ENCODE results near the gene ATF7IP. TPM values are rescaled to one million over a fixed set of nuclear protein-coding genes. Genes with fewer than 3 reads are reported as not detected.
"Not testable (repeated sequence)": the region's sequence is repeated elsewhere in the genome, so short reads cannot be mapped to it uniquely, and the experiment has no call there.

Gene ATF7IP
- 204 and 212 TPM in 2 replicates for total RNA-seq
- long read RNA-seq, full-length matches to known transcripts, result 21 of 170 reads
- long read RNA-seq, partial matches to known transcripts, result 100 of 170 reads
- long read RNA-seq, other reads (novel, unspliced or antisense), result 49 of 170 reads

GRCh38 chr12:14365294-14366208 is at the start of gene ATF7IP:
TSS of gene ATF7IP (plus strand) at chr12:14365682. CDS start at chr12:14423916, 58,234 bp downstream.
- DNase-seq (ENCODE audit: low read depth, low spot score), result peak; percentile 84
- H3K36me3 Mint-ChIP-seq (ENCODE audit: low read depth), result peaks cover 12% of the 10 kb centered on the region
- peak within 1 kb of the TSS; percentile 97 for H3K4me3 Mint-ChIP-seq
- TF ChIP-seq CTCF (conservative IDR thresholded peaks at IDR 0.05), result peak; percentile 61
- peaks cover 5% of the 10 kb centered on the region for H3K9me3 Mint-ChIP-seq
- no peaks in the 10 kb centered on the region for H3K27me3 Mint-ChIP-seq (ENCODE audit: low read depth)
- peak within 1 kb of the TSS; percentile 96 for H3K27ac Mint-ChIP-seq (ENCODE audit: unreplicated experiment)
- peaks cover 33% of the 10 kb centered on the region for H3K4me1 Mint-ChIP-seq

- H3K9me3 Mint-ChIP-seq, result no peaks in the 10 kb centered on the region
Observed at GRCh38 chr12:14317362-14318146, 47.9 kb upstream of the ATF7IP start.

GRCh38 chr12:14319704-14320427 is 45.6 kb upstream of the ATF7IP start:
- H3K9me3 Mint-ChIP-seq; H3K27me3 Mint-ChIP-seq (ENCODE audit: low read depth); H3K36me3 Mint-ChIP-seq (ENCODE audit: low read depth); H3K4me1 Mint-ChIP-seq; DNase-seq (ENCODE audit: low read depth, low spot score); H3K4me3 Mint-ChIP-seq; H3K27ac Mint-ChIP-seq (ENCODE audit: unreplicated experiment): not testable (repeated sequence)

More at GRCh38 chr12:14317362-14318146, 47.9 kb upstream of the ATF7IP start:
- H3K27me3 Mint-ChIP-seq (ENCODE audit: low read depth), result no peaks in the 10 kb centered on the region
- H3K4me3 Mint-ChIP-seq, result no peak overlapping the region
- no peaks in the 10 kb centered on the region for H3K4me1 Mint-ChIP-seq
- TF ChIP-seq CTCF (conservative IDR thresholded peaks at IDR 0.05), result no peak
- DNase-seq (ENCODE audit: low read depth, low spot score), result no peak
- no peaks in the 10 kb centered on the region for H3K36me3 Mint-ChIP-seq (ENCODE audit: low read depth)
- no peak overlapping the region for H3K27ac Mint-ChIP-seq (ENCODE audit: unreplicated experiment)

GRCh38 chr12:14322403-14322802 is 43.1 kb upstream of the ATF7IP start:
- DNase-seq (ENCODE audit: low read depth, low spot score), result no peak
- no peak for TF ChIP-seq CTCF (conservative IDR thresholded peaks at IDR 0.05)
- H3K27ac Mint-ChIP-seq (ENCODE audit: unreplicated experiment), result no peak overlapping the region
- H3K4me1 Mint-ChIP-seq, result no peaks in the 10 kb centered on the region
- H3K9me3 Mint-ChIP-seq, result no peaks in the 10 kb centered on the region
- H3K36me3 Mint-ChIP-seq (ENCODE audit: low read depth), result no peaks in the 10 kb centered on the region
- H3K4me3 Mint-ChIP-seq, result no peak overlapping the region
- H3K27me3 Mint-ChIP-seq (ENCODE audit: low read depth), result no peaks in the 10 kb centered on the region

- H3K4me3 Mint-ChIP-seq, result no peak overlapping the region
- TF ChIP-seq CTCF (conservative IDR thresholded peaks at IDR 0.05), result no peak
- peaks cover under 1% of the 10 kb centered on the region for H3K36me3 Mint-ChIP-seq (ENCODE audit: low read depth)
- H3K9me3 Mint-ChIP-seq, result peaks cover 2% of the 10 kb centered on the region
- H3K4me1 Mint-ChIP-seq, result no peaks in the 10 kb centered on the region
- H3K27ac Mint-ChIP-seq (ENCODE audit: unreplicated experiment), result no peak overlapping the region
- H3K27me3 Mint-ChIP-seq (ENCODE audit: low read depth), result no peaks in the 10 kb centered on the region
- no peak for DNase-seq (ENCODE audit: low read depth, low spot score)
Observed at GRCh38 chr12:14325716-14326343, 39.7 kb upstream of the ATF7IP start.
